ENCODE results near the gene SYNDIG1.

SYNDIG1 gene

DNA sequence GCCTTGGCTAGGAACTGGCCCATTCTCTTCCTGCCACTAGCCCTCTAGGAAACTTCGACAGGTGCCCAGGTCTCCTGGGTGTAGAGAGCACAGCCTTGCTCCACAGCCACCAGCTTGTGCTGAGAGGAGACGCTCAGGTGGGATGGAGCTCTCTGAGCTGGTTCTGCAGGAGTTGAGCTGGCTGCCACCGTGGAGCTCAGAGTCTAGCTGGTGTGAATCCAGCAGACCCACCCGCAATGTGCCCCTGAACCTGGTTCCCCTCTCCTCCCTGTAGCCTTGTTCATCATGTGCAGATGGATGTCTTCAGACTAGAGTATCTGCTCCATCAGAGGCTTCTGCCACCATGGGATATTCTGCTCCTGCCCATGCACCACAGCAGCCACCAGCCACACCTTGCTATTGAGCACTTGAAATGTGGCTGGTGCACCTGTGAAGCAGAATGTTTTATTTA lies 222.5 kb downstream of the SYNDIG1 start:
- no peak for DNase-seq (ENCODE audit: low read depth, low spot score)

DNA sequence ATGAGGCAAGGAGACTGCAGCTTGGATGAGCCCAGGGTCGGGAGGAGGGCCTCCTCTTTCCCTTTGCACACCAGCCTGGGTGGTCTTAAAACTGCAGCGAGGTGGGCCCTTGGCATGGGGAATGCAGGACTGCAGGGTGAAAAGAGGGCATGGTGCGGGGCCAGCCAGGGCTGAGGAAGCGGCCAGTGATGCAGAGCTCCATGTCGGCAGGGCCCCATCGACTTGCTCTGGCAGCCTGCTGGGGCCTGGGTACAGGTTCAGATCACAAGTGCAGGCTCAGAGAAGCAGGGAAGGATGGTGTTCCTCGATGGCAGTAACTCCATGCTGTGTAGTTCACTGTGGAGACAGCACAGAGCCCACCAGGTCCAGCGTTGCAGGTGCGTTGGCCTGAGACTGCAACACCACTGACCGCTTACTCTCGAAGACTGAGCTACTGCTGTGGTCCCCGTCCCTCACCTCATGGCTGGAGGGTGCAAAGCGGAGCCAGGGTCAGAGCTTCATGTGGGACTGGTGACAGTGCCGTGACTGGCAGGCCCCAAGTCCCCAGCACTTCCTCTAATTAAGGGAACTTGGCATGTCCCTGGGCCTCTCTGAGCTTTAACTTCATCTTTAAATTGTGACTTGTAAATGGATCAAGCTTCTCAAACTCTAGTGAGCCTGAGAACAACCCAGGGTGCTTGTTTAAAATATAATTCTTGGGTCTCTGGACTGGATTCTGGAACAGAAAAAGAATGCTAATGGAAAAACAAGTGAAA lies 223.2 kb downstream of the SYNDIG1 start:
- no peak for DNase-seq (ENCODE audit: low read depth, low spot score)

DNA sequence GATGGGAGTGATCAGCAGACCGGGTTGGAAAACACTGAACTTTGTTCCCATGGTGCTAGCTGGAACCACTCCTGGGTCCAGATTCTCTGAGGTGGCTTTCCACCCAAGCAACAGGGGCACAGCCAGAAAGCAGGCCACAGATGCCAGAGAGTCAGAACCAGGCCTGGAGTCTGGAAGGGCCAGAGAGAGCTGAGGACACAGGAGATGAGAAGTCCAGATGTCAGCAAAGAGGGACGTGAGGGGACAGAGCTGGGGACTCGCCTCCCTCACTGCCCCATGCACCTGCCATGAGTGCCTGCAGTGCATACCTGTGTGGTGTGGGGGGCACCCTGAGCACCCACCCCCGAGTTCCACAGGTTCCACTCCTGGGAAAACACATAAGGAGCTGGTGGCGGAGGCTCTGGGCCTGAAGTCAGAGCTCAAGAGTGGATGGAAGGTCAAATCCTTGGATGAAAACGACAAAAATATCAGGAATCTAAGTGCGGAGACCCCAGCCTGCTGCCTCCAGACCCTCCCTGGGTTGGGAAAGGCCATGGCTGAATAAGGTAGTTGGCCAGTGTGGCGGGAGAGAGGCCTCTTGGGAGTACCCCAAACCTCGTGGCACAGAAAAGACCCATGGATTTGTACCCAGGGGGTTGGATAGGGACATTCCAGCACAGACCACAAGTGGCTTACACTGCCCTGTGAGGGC lies 224.2 kb downstream of the SYNDIG1 start:
- DNase-seq (ENCODE audit: low read depth, low spot score) = no peak

DNA sequence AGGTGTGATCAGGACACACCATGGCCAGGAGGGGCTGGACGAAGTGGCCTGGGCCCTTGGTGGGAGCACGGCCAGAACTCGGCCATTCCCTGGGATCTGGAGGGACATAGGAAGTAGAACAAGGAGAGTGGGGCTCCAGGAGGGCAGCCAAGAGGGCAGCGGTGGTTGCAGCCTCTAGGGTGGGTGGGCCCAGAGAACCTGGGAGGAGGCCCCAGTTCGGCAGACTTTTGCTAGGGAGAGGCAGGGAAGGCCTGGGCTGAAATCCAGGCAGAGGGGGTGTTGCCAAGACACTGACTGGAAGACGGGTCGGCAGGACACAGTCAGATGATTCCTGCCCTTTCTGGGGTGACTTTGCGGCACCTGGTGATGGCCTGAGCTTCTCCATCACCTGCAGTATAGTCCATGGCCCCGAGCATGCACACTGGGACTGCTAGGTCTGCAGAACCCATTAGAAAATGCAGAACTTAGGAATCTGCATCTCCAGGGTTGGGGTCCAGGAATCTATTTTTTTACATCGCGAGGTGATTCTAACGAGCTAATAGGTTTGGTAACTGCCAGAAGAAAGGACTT lies 224.8 kb downstream of the SYNDIG1 start:
- no peak for DNase-seq (ENCODE audit: low read depth, low spot score)

DNA sequence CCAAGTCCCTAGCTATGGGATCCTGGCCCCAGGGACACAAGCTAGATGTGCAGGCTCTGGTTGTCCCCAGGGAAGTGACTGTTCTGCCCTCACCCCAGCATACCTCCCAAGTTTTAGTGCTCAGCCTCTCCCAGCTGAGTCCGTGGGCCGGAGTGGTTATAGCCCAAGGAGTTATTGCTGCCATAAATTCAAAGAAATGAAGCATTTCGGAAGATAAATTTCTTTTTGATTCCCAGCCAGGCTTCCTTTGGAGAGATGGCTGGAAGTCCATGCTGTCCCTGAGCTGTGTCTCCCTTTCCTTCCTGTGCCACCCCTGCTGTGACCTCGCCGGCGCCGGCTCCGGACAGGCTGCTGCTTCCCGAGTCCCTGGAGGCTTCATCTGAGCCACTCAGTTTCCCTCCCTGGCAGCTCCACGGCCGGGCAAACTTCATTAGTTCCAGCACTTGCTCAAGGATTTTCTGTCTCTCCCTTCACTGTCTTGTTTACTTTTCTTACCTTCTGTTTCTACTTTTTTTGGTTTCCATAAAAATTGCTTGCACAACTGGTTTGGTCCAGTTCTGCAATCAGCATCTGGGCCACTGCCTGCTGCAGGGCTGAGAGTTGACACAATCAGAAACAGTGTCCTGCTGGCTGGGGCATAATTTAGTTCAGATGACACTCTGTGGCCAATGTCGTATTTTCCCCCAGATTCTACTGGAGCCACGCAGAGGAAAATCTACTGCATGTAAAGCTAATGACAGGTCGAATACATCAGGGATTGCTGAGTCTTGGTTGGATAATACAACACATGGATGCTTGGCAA lies 225.5 kb downstream of the SYNDIG1 start:
- no peak for DNase-seq (ENCODE audit: low read depth, low spot score)

DNA sequence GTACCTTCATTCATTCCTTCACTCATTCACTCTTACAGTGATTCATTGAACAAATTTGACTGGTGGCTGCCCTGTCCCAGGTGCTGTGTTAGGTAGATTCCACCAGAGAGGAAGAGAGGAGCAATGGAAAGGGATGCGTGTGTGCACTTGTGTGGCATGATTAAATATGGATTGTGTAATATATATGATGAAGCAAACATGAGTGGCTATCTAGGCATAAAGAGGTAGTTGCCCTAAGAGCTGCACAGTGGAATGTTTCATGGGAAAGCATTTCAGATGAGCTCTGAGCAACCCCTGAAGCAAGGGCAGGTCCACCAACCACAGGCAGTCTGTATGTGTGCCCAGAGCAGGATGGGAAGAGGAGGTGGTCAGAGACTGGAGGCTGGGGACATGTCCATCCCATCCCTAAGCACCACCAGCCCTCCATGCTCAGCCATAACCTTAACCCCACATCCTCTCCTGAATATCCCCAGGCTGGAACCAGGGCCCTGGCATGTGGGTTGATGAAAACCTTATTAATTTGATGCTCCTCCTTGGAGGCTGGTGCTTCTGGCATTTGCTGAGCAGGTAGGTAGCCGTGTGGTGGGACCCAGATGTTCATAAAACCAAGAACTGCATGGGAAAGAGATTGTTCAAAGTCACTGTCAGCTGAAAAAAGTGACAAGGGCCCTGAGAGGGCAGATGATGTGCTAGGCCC lies 226.2 kb downstream of the SYNDIG1 start:
- DNase-seq (ENCODE audit: low read depth, low spot score) = no peak

DNA sequence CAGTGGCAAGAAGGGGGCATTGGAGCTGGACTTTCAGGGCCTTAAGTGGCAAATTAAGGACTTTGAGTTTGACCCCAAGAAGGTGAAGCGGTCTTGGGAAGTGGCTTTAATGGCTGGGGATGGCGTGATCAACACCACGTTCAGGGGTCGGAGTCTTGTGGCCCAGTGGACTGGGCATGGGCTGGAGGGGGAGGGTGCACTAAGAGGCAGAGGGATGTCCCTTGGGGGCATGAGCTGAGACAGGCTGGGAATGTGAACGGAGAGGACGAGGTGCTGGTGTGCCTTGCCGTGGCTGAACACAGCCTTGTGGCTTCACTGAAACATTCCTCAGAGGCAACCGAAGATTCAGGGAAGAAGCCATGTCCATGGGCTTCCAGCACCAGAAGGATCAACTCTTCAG lies 227.0 kb downstream of the SYNDIG1 start:
- DNase-seq (ENCODE audit: low read depth, low spot score) = no peak

DNA sequence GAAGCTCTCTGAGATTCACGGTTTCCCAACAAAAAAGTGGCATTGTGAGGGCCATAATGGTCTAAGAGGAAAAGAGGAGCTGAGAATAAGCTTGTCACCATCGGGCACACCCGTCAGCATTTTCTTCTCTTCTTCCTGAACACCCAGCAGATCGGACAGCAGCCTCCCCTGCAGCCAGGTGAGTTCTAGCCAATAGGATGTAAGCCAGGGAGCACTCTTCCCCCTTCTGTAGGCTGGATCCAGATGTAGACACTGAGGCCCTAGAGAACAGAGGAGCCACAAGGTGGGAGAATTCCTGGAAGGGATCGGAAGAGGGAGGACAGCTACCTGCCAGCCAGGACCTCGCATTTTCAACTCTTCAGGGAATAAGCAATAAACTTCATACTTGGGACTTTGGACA lies 228.0 kb downstream of the SYNDIG1 start:
- DNase-seq (ENCODE audit: low read depth, low spot score) = no peak

DNA sequence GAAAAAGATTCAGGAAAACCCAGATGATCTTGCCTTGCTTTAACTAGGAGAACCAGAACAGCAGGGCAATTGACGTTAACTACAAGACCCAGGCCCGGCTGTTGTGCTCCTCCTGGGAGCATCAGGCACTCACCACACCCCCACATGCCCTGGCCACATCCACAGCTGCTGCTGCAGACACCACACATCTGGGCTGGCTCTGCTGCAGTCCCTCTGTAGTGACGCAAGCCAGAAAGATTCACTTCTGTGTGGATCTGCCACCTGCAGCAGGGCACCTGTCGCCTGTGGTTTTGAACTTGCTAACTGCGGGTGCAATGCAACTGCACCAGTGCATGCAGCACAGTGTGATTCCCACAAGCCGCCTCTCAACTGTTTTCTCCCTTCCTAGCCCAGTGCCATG lies 228.8 kb downstream of the SYNDIG1 start:
- no peak for DNase-seq (ENCODE audit: low read depth, low spot score)

DNA sequence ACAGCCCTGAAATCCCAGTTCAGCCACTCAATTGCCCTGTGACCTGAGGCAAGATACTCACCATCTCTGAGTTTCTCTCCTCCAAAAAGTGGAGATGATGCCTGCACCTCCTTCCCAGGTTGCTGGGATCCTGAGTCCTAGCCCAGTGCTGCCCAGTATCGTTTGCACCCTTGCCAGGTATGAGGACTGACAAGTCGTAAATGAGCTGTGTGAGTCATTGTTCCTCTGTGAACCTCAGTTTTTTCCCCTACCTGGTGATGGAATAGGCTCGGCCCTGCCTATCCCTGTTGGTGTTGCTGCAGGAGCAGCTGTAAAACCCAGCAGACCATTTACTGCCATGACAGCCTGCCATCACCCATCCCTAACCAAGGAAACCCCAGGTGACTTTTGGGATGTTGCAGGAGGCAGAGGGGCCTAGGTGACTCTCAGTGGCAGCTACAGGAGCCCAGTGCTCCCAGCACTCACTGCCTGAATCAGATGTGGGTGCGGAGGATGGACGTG lies 229.3 kb downstream of the SYNDIG1 start:
- DNase-seq (ENCODE audit: low read depth, low spot score) = no peak

DNA sequence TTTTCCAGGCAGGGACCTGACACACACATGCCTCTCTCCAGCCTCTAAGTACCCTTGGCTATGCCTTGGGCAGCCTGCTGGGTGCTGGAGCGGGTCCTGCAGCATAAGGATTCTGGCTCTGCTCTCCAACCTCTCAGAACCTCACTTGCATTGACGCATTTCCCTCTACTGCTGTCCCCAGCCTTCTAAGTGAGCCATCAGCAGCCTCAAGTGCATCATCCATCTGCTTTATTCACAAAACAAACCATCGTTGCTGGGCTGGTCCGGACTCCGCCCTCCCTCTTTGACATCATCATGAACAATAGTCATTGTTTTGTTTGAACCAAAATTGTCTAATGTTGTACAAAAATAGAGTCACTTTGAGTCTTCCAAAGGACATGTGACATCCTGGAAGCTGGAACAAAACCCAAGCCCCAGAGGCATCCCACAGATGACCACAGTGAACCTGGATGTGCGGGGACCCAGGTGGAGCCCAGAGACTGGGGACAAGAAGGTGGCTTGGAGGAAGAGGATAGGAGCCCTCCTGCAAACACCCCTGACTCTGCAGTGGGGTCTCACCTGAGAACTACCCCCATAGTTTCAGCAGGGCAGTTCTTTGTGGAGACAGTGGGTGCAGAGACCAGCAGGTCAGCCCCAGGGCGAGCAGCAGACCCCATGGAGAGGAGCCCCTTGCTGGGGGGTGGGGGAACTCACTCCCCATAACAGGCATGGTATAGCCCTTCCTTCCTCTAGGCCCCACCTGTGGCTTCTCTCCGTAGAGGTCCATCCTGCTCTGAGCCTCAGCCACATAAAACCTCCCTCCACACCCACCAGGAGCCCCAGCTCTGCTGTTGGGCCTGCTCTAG lies 230.1 kb downstream of the SYNDIG1 start:
- DNase-seq (ENCODE audit: low read depth, low spot score) = no peak

DNA sequence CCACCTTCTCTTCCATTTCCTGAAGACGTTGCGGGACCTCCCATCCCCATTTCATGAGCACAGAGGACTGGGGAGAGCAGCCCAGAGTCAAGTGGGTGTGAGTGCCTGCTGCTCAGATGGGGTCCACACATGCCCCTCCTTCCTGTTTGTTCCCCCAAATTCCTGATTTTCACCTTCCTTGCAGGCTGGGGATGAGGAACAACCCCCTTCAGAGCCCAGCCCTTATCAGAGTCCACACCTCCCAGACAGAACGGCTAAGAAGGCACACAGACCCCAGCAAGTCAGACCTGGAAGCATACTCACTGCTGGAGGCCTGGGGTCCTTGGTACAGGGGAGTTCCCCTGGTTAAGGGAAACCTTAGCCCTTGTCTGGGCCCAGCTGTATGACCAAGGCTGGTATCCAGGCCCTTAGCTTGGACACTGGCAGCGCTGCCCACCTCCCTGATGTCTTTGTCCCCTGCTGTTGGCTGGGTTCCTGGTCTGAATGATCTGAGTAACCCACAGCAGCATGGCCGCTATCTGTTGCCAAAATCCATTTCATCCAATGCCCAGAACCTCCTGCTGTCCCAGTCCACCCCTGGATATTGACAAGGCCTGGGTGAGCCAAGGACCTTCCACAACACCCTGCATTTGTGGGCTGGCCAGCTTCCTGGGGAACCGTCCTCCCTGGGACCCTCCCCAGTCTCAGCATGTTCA lies 230.9 kb downstream of the SYNDIG1 start:
- no peak for DNase-seq (ENCODE audit: low read depth, low spot score)

DNA sequence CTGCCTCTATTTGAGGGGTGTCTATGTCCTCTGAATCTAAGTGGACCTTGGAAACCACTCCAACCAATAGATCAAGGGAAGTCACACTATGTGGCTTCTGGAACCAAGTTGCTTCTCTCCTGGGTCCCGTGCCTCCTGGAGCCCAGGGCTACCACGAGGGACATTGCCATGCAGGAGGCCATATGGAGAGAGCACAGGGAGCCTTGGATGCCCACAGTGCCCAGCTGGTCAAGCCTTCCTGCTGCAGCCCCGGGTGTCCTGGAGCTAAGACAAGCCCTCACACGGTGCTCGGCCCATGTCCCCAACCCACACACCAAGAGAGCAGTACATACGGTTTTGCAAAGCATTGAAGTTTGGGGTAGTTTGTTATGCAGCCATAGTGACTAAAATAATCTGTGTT lies 231.6 kb downstream of the SYNDIG1 start:
- no peak for DNase-seq (ENCODE audit: low read depth, low spot score)

DNA sequence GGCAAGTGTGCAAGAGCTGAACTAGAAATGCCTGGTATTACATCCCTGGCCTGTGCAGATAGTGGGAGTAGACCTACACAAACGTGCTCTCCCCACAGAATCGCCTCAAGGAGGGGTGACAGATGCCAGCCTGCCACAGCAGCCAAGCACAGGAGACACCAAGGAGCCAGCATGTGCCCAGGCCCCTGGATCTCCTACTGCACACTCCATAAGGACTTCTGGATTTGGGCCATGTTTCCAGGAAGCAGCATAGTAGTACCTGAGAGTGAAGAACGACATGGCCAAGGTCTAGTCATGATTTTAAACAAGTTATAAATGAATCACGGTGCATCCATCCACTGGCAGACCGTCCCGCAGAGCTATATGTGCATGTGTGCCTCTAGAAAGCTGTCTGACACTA lies 232.2 kb downstream of the SYNDIG1 start:
- DNase-seq (ENCODE audit: low read depth, low spot score) = no peak

DNA sequence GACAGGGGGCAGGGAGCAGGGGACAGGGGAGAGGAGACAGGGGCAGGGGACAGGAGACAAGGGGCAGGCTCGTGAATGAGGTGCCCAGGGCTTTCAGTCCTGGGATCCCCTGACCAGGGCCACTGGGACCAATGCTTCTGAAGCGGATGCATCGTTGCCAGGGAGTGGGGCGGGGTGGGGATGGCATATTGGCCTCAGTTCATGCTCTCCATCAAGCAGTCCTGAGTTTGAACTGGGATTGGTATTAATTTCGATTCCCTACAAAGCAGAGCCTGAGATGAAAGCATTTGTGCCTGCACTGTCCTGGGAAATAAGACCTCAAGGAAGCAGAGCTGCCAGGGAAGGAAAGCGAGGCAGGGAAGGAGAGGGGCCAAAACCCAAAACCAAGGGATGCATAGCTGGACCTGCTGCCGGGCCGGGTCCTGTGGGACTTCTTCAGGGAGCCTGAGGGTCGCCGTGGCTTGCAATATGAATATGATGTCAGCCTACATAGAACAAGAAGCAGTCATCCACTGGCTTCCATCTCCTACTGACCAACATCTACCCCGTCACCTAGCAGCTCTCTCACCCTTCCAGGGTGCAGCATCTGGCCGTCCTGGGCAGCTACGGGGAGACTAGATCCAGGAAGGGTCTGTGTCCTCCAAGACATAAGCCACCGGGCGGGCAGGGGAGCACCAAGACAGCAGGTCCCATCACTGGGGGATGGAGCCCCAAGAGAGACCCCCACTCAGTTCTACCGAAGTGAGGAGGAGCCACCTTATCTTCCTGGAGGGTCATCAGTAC lies 233.3 kb downstream of the SYNDIG1 start:
- DNase-seq (ENCODE audit: low read depth, low spot score) = no peak

DNA sequence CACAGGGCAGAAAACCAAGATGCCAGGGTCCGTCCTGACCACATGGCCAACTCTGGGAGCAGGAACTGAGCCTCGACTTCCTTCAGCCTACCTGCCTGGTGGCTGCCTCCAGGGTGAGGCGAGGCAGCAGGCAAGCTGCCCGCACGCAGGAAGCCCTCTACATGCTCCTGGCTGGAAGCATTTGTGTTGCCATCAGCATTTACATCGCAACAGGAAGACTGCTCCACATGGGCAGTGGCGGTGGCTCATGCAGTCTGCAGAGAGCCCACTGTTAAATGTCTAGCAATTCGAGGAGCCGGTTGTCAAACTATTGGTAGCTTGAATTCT lies 233.8 kb downstream of the SYNDIG1 start:
- DNase-seq (ENCODE audit: low read depth, low spot score) = no peak

DNA sequence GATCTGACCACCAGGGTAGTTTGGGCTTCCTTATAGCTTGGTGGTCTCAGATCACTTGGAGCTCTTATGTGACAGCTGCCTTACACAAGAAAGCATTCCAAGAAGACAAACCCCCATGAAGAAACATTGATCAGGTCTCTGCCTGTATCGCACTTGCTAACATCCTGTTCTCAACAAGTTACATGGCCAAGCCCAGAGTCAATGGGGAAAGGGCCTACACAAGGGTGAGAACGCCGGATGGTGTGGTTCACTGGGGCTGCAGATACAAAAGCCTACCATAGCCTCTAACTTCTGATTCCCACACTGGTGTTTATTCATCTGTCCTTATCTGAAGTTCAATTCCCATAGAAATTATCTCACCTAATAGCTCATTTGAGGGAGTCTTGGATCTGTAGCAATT lies 235.5 kb downstream of the SYNDIG1 start:
- no peak for DNase-seq (ENCODE audit: low read depth, low spot score)

DNA sequence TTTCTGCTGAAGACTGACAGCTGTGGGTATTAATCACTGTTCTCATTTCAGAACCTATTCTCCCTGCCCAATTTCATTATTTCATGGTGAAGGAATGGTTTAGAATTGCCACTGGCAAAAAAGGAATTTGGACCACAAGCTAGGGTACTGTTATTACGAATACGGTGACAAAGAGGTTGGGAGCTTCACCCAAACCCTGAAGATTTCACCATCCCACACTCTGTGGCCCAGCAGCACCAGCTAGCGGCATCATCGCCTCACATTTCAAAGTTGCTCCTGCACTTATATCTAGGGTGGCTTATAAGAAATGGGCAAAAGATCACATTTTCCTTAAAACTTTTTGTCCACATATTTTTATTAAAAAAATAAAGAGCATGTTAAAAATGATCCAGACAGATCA lies 236.1 kb downstream of the SYNDIG1 start:
- DNase-seq (ENCODE audit: low read depth, low spot score) = no peak
